CD4-positive, alpha-beta memory T cell (primary cell): ENCODE results near the gene LRRK1. TPM values are rescaled to one million over a fixed set of nuclear protein-coding genes. Genes with fewer than 3 reads are reported as not detected.

Experiments
- CTCF ChIA-PET: fragments of 350-600 bp; sonication (Branson Sonifier 250); formaldehyde crosslinking; loops from one replicate; lab custom pipeline; 2021; ENCODE audit warnings: inconsistent platforms; ENCODE audit not compliant: partially characterized antibody; lab: Charles Lee
- POLR2A ChIA-PET: fragments of 350-600 bp; sonication (Branson Sonifier 250); formaldehyde crosslinking; loops from one replicate; lab custom pipeline; 2021; ENCODE audit not compliant: partially characterized antibody; lab: Charles Lee
- DNase-seq, 5 donors: peaks; one replicate each; pipeline versions ENCODE4 v3.0.0 to v3.0.0-alpha.2; 2020 to 2022; ENCODE audit warnings: mixed read lengths in 1 of 5
- H3K27ac ChIP-seq: one replicate; pipeline ENCODE4 v1.7.0; 2013; ENCODE audit warnings: low read depth, low read length
- H3K27me3 ChIP-seq: 2 replicates; pipeline ENCODE4 v1.7.0; 2013; ENCODE audit warnings: mild to moderate bottlenecking, low read length, moderate library complexity; ENCODE audit not compliant: insufficient read depth
- H3K36me3 ChIP-seq: 2 replicates; pipeline ENCODE4 v1.7.0; 2013; ENCODE audit warnings: mild to moderate bottlenecking, low read length, moderate library complexity; ENCODE audit not compliant: insufficient read depth
- H3K4me1 ChIP-seq: 2 replicates; pipeline ENCODE4 v1.7.0; 2013; ENCODE audit warnings: mild to moderate bottlenecking, low read length, moderate library complexity; ENCODE audit not compliant: insufficient read depth
- H3K4me3 ChIP-seq, 2 donors: one replicate each; pipeline ENCODE4 v1.7.0; 2013; ENCODE audit warnings: low read length in 2 of 2, mild to moderate bottlenecking in 1 of 2
- H3K9me3 ChIP-seq, 2 donors: one replicate each; pipeline ENCODE4 v1.7.0; 2013; ENCODE audit warnings: low read length in 2 of 2, control low read depth in 1 of 2; ENCODE audit not compliant: control insufficient read depth in 1 of 2
- H3K27ac Mint-ChIP-seq, 7 donors: one replicate each; pipeline ENCODE4 v1.8.0; 2020 to 2021; ENCODE audit warnings: mixed read lengths in 7 of 7, mild to moderate bottlenecking in 6 of 7, inconsistent platforms in 3 of 7, moderate library complexity in 3 of 7
- H3K27me3 Mint-ChIP-seq, 2 donors: one replicate each; pipeline ENCODE4 v1.8.0; 2020 to 2021; ENCODE audit warnings: mixed read lengths in 2 of 2
- H3K36me3 Mint-ChIP-seq, 2 donors: one replicate each; pipeline ENCODE4 v1.8.0; 2020 to 2021; ENCODE audit warnings: mixed read lengths in 2 of 2, inconsistent platforms in 1 of 2, mild to moderate bottlenecking in 1 of 2
- H3K4me1 Mint-ChIP-seq, 4 donors: one replicate each; pipeline ENCODE4 v1.8.0; 2020 to 2021; ENCODE audit warnings: mixed read lengths in 4 of 4, mild to moderate bottlenecking in 1 of 4
- H3K4me3 Mint-ChIP-seq, 8 donors: one replicate each; pipeline ENCODE4 v1.8.0; 2020 to 2021; ENCODE audit warnings: mixed read lengths in 8 of 8, mild to moderate bottlenecking in 7 of 8, moderate library complexity in 6 of 8, inconsistent platforms in 3 of 8
- H3K9me3 Mint-ChIP-seq, 8 donors: one replicate each; pipeline ENCODE4 v1.8.0; 2020 to 2021; ENCODE audit warnings: mixed read lengths in 8 of 8, mild to moderate bottlenecking in 5 of 8, inconsistent platforms in 3 of 8, moderate library complexity in 1 of 8
- intact Hi-C: fragments of 100-400 bp; cut with micrococcal nuclease; formaldehyde crosslinking; loops from one replicate; pipeline ENCODE4 v1.15.1; 2023
- polyA plus RNA-seq, 2 donors: library from polyadenylated mRNA; unstranded; fragments of 300-500 nt; fragmentation: Illumina TruSeq; gene quantifications; one replicate each; pipeline ENCODE4 v1.2.3, GENCODE V29; 2021
- total RNA-seq, 2 experiments: library from RNA; stranded (reverse); gene quantifications; one replicate each; pipeline ENCODE4 v1.2.3, GENCODE V29; 2021

LRRK1 gene
- total and polyA plus RNA-seq, 4 experiments from 2014 or later: 0.50 to 0.58 (median 0.53) TPM; not detected in 1

- no peak overlapping the region for H3K4me3 ChIP-seq
- ChIA-PET POLR2A (no interaction called here), CTCF (no interaction called here)
- H3K27me3 ChIP-seq: peaks cover 8% of the 10 kb centered on the region
- intact Hi-C loops: no loop called here
- no peak overlapping the region for H3K27ac ChIP-seq
- H3K9me3 Mint-ChIP-seq: no peaks in the 10 kb centered on the region
- H3K36me3 ChIP-seq: no peaks in the 10 kb centered on the region
- peaks cover 0 to 4% (median 0%) of the 10 kb centered on the region in 4 donors for H3K4me1 Mint-ChIP-seq
- H3K27me3 Mint-ChIP-seq: peaks cover 31 to 39% of the 10 kb centered on the region in 2 donors
- DNase-seq: no peak
- no peaks in the 10 kb centered on the region for H3K36me3 Mint-ChIP-seq
- H3K9me3 ChIP-seq: no peaks in the 10 kb centered on the region
- H3K4me3 Mint-ChIP-seq: no peak overlapping the region
- H3K27ac Mint-ChIP-seq: peak overlapping the region in 1 of 7 donors; percentile 42
- H3K4me1 ChIP-seq: no peaks in the 10 kb centered on the region
These were observed 25.7 kb upstream of the LRRK1 start for GRCh38 chr15:100893261-100893963.

- Histone ChIP-seq H3K27me3 (peaks cover 8% of the 10 kb centered on the region), H3K9me3 (no peaks in the 10 kb centered on the region), H3K27ac (no peak overlapping the region), H3K36me3 (no peaks in the 10 kb centered on the region), H3K4me1 (no peaks in the 10 kb centered on the region), H3K4me3 (no peak overlapping the region)
- ChIA-PET POLR2A (no interaction called here), CTCF (no interaction called here)
- Mint-ChIP-seq H3K4me1 (peaks cover 0 to 4% (median 0%) of the 10 kb centered on the region in 4 donors), H3K27ac (no peak overlapping the region), H3K9me3 (no peaks in the 10 kb centered on the region), H3K4me3 (no peak overlapping the region), H3K36me3 (no peaks in the 10 kb centered on the region), H3K27me3 (peaks cover 31 to 36% of the 10 kb centered on the region in 2 donors)
- intact Hi-C loops: no loop called here
- DNase-seq: no peak
These were observed 25.2 kb upstream of the LRRK1 start for GRCh38 chr15:100893964-100894295.

- Histone ChIP-seq H3K4me3 (no peak overlapping the region), H3K27me3 (peaks cover 4% of the 10 kb centered on the region), H3K36me3 (no peaks in the 10 kb centered on the region), H3K27ac (no peak overlapping the region), H3K9me3 (no peaks in the 10 kb centered on the region), H3K4me1 (no peaks in the 10 kb centered on the region)
- Mint-ChIP-seq H3K27ac (no peak overlapping the region), H3K4me1 (no peaks in the 10 kb centered on the region), H3K36me3 (no peaks in the 10 kb centered on the region), H3K9me3 (no peaks in the 10 kb centered on the region), H3K27me3 (peaks cover 18 to 26% of the 10 kb centered on the region in 2 donors), H3K4me3 (no peak overlapping the region)
- POLR2A ChIA-PET: no interaction called here
- CTCF ChIA-PET: interaction anchor here (1.7 kb wide), 1 partner anchor 10 kb away, joined by 5 read pairs; no protein-coding TSS in a partner anchor
- intact Hi-C loops: no loop called here
- no peak for DNase-seq
These were observed 23.4 kb upstream of the LRRK1 start for GRCh38 chr15:100895721-100896120.

GRCh38 chr15:100897221-100898151 is 21.7 kb upstream of the LRRK1 start:
- no peaks in the 10 kb centered on the region for H3K36me3 Mint-ChIP-seq
- intact Hi-C loops: no loop called here
- POLR2A ChIA-PET: no interaction called here
- Histone ChIP-seq H3K36me3 (no peaks in the 10 kb centered on the region), H3K27ac (no peak overlapping the region), H3K27me3 (no peaks in the 10 kb centered on the region), H3K9me3 (no peaks in the 10 kb centered on the region), H3K4me3 (no peak overlapping the region), H3K4me1 (no peaks in the 10 kb centered on the region)
- no peak overlapping the region for H3K4me3 Mint-ChIP-seq
- no peak overlapping the region for H3K27ac Mint-ChIP-seq
- no peaks in the 10 kb centered on the region for H3K9me3 Mint-ChIP-seq
- DNase-seq: no peak
- H3K27me3 Mint-ChIP-seq: peaks cover 7 to 19% of the 10 kb centered on the region in 2 donors
- H3K4me1 Mint-ChIP-seq: no peaks in the 10 kb centered on the region
- CTCF ChIA-PET: no interaction called here

GRCh38 chr15:100898152-100898490 is 21.0 kb upstream of the LRRK1 start:
- H3K27me3 ChIP-seq: no peaks in the 10 kb centered on the region
- ChIA-PET POLR2A (no interaction called here), CTCF (no interaction called here)
- no peak overlapping the region for H3K4me3 Mint-ChIP-seq
- H3K27ac Mint-ChIP-seq: no peak overlapping the region
- no peaks in the 10 kb centered on the region for H3K9me3 Mint-ChIP-seq
- no peaks in the 10 kb centered on the region for H3K4me1 ChIP-seq
- peaks cover 8 to 14% of the 10 kb centered on the region in 2 donors for H3K27me3 Mint-ChIP-seq
- no peaks in the 10 kb centered on the region for H3K36me3 ChIP-seq
- no peak overlapping the region for H3K27ac ChIP-seq
- H3K9me3 ChIP-seq: no peaks in the 10 kb centered on the region
- DNase-seq: no peak
- H3K36me3 Mint-ChIP-seq: no peaks in the 10 kb centered on the region
- H3K4me1 Mint-ChIP-seq: no peaks in the 10 kb centered on the region
- no peak overlapping the region for H3K4me3 ChIP-seq
- intact Hi-C loops: no loop called here

DNA sequence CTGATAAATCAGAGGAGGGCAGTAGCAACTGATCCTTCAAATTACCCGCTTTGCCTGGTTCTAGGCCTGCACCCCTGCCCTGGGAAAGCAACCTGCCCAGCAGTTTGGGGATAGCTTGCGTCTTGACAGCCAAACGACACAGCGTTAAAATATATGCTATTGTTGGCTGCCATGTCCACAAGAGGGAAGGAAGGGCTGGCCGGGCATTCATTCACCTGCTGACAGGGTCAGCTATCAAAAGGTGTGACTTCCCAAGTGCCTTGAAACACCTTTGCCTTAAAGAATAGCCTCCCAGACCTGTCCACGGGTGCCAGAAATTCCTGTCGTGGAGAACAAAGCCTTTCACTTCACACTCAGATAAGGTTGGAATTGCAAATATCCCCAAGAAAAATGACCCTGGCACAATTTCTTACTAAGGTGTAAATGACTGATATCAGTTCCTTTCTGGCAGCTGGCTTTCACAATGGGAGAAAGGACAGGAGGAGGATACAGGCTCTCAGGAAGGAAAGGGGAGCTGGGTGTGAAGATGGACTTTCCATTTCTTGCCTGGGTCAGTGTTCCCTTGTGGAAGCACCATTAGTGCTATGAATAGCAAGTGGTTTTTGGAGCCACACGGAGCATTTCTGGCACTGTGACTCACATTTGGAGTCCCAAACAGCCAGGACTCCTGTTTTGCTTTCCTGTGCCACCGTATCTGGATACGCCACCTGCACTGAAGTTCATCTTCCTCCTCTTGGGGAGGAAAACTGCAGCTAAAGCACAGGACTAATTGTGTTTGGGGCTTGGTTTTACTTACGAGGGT is 20.3 kb upstream of the LRRK1 start:
- no peaks in the 10 kb centered on the region for H3K36me3 ChIP-seq

GRCh38 chr15:100899601-100900000 is 19.6 kb upstream of the LRRK1 start:
- intact Hi-C loops: no loop called here
- H3K27ac Mint-ChIP-seq: no peak overlapping the region
- no peak overlapping the region for H3K4me3 Mint-ChIP-seq
- no peaks in the 10 kb centered on the region for H3K9me3 ChIP-seq
- no peaks in the 10 kb centered on the region for H3K36me3 Mint-ChIP-seq
- CTCF ChIA-PET: no interaction called here
- no peaks in the 10 kb centered on the region for H3K27me3 ChIP-seq
- no peaks in the 10 kb centered on the region for H3K9me3 Mint-ChIP-seq
- DNase-seq: no peak
- no peaks in the 10 kb centered on the region for H3K36me3 ChIP-seq
- H3K27ac ChIP-seq: no peak overlapping the region
- no peaks in the 10 kb centered on the region for H3K4me1 ChIP-seq
- H3K27me3 Mint-ChIP-seq: peaks cover 3 to 7% of the 10 kb centered on the region in 2 donors
- H3K4me1 Mint-ChIP-seq: no peaks in the 10 kb centered on the region
- H3K4me3 ChIP-seq: no peak overlapping the region
- POLR2A ChIA-PET: no interaction called here

More for the DNA sequence above, 20.3 kb upstream of the LRRK1 start:
- Histone ChIP-seq H3K4me1 (no peaks in the 10 kb centered on the region), H3K27ac (no peak overlapping the region), H3K27me3 (no peaks in the 10 kb centered on the region), H3K9me3 (no peaks in the 10 kb centered on the region), H3K4me3 (no peak overlapping the region)
- POLR2A ChIA-PET: no interaction called here
- no peaks in the 10 kb centered on the region for H3K9me3 Mint-ChIP-seq
- H3K36me3 Mint-ChIP-seq: no peaks in the 10 kb centered on the region
- no peak overlapping the region for H3K4me3 Mint-ChIP-seq
- H3K4me1 Mint-ChIP-seq: no peaks in the 10 kb centered on the region
- no peak for DNase-seq
- peaks cover 7 to 8% of the 10 kb centered on the region in 2 donors for H3K27me3 Mint-ChIP-seq
- intact Hi-C loops: no loop called here
- no peak overlapping the region for H3K27ac Mint-ChIP-seq
- CTCF ChIA-PET: no interaction called here
